Lung (tissue), 12 donors: ENCODE measurements around the gene BBLN. TPM values are rescaled to one million over a fixed set of nuclear protein-coding genes. Genes with fewer than 3 reads are reported as not detected.

ENCODE experiments used
- ATAC-seq: fragments of 200-7000 bp; cut with Tn5 transposase; one replicate; pipeline ENCODE4 v1.9.1; 2020; ENCODE audit warnings: moderate number of reproducible peaks; ENCODE audit not compliant: insufficient read depth, low FRiP score
- DNase-seq, 3 donors: peaks; one replicate each; pipeline ENCODE4 v3.0.0-alpha.2; 2013 to 2017
- H3K27ac ChIP-seq, 2 donors: one replicate each; pipeline ENCODE4 v1.5.1; 2013; ENCODE audit warnings: mild to moderate bottlenecking in 2 of 2, moderate library complexity in 2 of 2, control low read depth in 1 of 2, inconsistent platforms in 1 of 2, low read depth in 1 of 2, low read length in 1 of 2
- H3K27me3 ChIP-seq, 3 donors: one replicate each; pipeline ENCODE4 v1.5.1; 2013; ENCODE audit warnings: low read length in 2 of 3; ENCODE audit not compliant: control insufficient read depth in 3 of 3, insufficient read depth in 3 of 3
- H3K36me3 ChIP-seq, 4 donors: one replicate each; pipeline ENCODE4 v1.5.1; 2013; ENCODE audit warnings: low read length in 4 of 4, mild to moderate bottlenecking in 1 of 4, moderate library complexity in 1 of 4; ENCODE audit not compliant: control insufficient read depth in 4 of 4, insufficient read depth in 4 of 4
- H3K4me1 ChIP-seq, 5 donors: one replicate each; pipeline ENCODE4 v1.5.1; 2013; ENCODE audit warnings: low read length in 5 of 5, mild to moderate bottlenecking in 2 of 5, moderate library complexity in 1 of 5; ENCODE audit not compliant: control insufficient read depth in 5 of 5, insufficient read depth in 5 of 5
- H3K4me3 ChIP-seq: one replicate; pipeline ENCODE4 v1.5.1; 2013; ENCODE audit warnings: mild to moderate bottlenecking, control low read depth, moderate library complexity
- H3K9ac ChIP-seq, 2 donors: one replicate each; pipeline ENCODE4 v1.5.1; 2013; ENCODE audit warnings: low read length in 2 of 2, control low read depth in 1 of 2; ENCODE audit not compliant: insufficient read depth in 1 of 2
- H3K9me3 ChIP-seq, 4 donors: one replicate each; pipeline ENCODE4 v1.5.1; 2013; ENCODE audit warnings: low read length in 3 of 4, mild to moderate bottlenecking in 1 of 4, moderate library complexity in 1 of 4; ENCODE audit not compliant: control insufficient read depth in 4 of 4, insufficient read depth in 3 of 4
- WGBS, 2 donors: extraction: QIAGEN DNeasy Blood & Tissue Kit; methylation state at CpG; one replicate each; pipeline ENCODE4 v1.1.7; 2013; 5-methylcytosine and 5-hydroxymethylcytosine counted together
- polyA plus RNA-seq, 2 donors: library from polyadenylated mRNA; stranded (reverse); fragments of 200-250 nt; gene quantifications; one replicate each; pipeline ENCODE4 v1.2.1, GENCODE V29; 2013
- total RNA-seq, 2 donors: library from RNA; depleted of rRNA in 1 of 2; stranded (reverse); fragments of >200 nt in 1 of 2; gene quantifications; one replicate each; pipeline ENCODE4 v1.2.1, GENCODE V29; 2014 to 2021
- TF ChIP-seq, protein P1 (sequence below): IDR thresholded peaks from 2 replicates; pipeline ENCODE4 v1.5.1; 2012; ENCODE audit warnings: mild to moderate bottlenecking; ENCODE audit errors: control extremely low read depth, extremely low read depth
- donor health status: control.
- donor health status: control.
- donor health status: Bipolar disorder and iron deficiency.
- donor health status: healthy.
- donor health status: DM: yes; HTN: yes; CAD: no.

BBLN gene
- total and polyA plus RNA-seq, 4 donors, result 19.2 to 138 (median 61.6) TPM

DNA sequence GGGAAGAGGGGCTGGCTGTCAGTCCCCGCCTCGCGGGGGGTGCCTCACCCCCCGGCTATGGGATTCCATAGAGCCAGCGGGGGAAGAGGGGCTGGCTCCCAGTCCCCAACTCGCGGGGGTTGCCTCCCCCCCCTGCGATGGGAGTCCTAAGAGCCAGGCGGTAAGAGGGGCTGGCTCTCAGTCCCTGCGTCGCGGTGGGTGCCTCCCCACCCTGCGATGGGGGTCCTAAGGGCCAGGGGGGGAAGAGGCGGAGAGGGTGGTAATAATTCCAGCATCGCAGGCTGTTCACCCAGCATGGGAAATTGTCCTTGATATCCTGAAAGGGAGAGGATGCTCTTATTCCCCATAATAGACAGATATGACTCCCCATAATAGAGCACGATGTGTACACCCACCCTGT is 20.4 kb upstream of the BBLN start:
- Histone ChIP-seq H3K36me3 (no peaks in the 10 kb centered on the region), H3K4me3 (no peak overlapping the region), H3K27ac (no peak overlapping the region), H3K9me3 (no peaks in the 10 kb centered on the region), H3K4me1 (peaks cover 0 to 5% (median 0%) of the 10 kb centered on the region in 5 donors), H3K9ac (no peak overlapping the region), H3K27me3 (no peaks in the 10 kb centered on the region)
- TF ChIP-seq, protein P1, sequence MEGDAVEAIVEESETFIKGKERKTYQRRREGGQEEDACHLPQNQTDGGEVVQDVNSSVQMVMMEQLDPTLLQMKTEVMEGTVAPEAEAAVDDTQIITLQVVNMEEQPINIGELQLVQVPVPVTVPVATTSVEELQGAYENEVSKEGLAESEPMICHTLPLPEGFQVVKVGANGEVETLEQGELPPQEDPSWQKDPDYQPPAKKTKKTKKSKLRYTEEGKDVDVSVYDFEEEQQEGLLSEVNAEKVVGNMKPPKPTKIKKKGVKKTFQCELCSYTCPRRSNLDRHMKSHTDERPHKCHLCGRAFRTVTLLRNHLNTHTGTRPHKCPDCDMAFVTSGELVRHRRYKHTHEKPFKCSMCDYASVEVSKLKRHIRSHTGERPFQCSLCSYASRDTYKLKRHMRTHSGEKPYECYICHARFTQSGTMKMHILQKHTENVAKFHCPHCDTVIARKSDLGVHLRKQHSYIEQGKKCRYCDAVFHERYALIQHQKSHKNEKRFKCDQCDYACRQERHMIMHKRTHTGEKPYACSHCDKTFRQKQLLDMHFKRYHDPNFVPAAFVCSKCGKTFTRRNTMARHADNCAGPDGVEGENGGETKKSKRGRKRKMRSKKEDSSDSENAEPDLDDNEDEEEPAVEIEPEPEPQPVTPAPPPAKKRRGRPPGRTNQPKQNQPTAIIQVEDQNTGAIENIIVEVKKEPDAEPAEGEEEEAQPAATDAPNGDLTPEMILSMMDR, result no peak
- DNase-seq, result peak in 1 of 3 donors; percentile 81
- no peak for ATAC-seq
- 67 to 79% methylated on average over 8 to 9 of the region's 16 CpGs for WGBS, 2 donors

DNA sequence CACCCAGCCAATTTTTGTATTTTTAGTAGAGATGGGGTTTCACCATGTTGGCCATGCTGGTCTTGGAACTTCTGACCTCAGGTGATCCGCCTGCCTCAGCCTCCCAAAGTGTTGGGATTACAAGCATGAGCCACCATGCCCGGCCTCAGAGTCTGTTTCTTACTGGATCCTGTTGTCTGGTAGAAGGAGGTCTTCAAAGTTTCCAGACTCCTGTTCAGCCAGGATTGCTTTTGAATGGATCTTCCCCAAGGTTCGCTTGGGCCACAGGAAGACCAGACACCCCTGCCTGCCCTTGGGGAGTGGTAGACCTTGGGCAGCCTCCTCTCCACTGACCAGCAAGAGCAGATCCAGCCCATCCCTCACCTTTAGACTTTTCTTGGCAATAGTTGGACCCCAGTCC is 18.5 kb upstream of the BBLN start:
- ATAC-seq, result no peak
- Histone ChIP-seq H3K27me3 (no peaks in the 10 kb centered on the region), H3K9ac (no peak overlapping the region), H3K4me1 (peaks cover 0 to 16% (median 0%) of the 10 kb centered on the region in 5 donors), H3K36me3 (no peaks in the 10 kb centered on the region), H3K27ac (no peak overlapping the region), H3K9me3 (no peaks in the 10 kb centered on the region), H3K4me3 (no peak overlapping the region)
- DNase-seq, result no peak
- TF ChIP-seq, protein P1, result no peak
- WGBS, 2 donors, result 97 to 100% methylated on average over 3 of the region's 3 CpGs

DNA sequence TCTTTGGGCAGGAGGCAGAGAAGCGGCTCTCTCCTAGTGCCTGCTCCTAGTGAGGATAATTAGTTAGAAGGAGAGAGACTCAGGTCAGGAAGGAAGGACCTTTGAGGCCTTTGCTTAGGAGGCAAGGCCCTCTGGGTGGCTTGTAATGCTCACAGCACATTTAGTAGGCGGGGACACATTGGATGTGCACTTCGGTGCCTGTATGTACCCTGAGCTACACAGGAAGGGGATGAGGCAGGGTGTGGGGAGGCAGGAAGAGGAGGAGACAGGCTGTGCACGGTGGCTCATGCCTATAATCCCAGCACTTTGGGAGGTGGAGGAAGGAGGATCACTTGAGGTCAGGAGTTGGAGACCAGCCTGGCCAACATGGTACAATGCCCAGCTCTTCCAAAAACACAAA is 18.0 kb upstream of the BBLN start:
- no peak overlapping the region for H3K4me3 ChIP-seq
- 59 to 62% methylated on average over 4 of the region's 4 CpGs for WGBS, 2 donors
- TF ChIP-seq, protein P1, result no peak
- no peak overlapping the region for H3K27ac ChIP-seq
- H3K9me3 ChIP-seq, result no peaks in the 10 kb centered on the region
- no peak for DNase-seq
- no peaks in the 10 kb centered on the region for H3K36me3 ChIP-seq
- no peak overlapping the region for H3K9ac ChIP-seq
- H3K27me3 ChIP-seq, result no peaks in the 10 kb centered on the region
- no peak for ATAC-seq
- H3K4me1 ChIP-seq, result peaks cover 0 to 16% (median 0%) of the 10 kb centered on the region in 5 donors

DNA sequence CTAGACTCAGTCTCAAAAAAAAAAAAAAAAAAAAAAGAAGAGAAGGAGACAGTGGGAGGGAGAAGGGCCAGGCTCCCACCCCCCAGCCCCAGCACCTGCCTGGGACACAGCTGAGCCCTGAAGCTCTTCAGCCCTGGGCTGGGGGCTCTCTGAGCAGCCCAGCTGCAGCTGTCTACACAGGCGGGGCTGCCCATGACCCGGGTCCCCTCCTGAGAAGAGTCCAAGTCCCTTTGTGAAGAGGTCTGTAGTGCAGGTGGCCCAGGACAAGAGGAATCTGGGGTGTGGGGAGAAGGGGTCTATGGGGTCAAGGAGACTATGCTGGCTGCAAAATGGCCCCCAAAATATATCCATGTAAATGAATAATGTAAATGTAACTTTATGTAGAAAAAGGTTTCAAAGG is 17.5 kb upstream of the BBLN start:
- H3K36me3 ChIP-seq, result no peaks in the 10 kb centered on the region
- H3K27me3 ChIP-seq, result no peaks in the 10 kb centered on the region
- no peak overlapping the region for H3K4me3 ChIP-seq
- no peak overlapping the region for H3K9ac ChIP-seq
- no peak for ATAC-seq
- H3K9me3 ChIP-seq, result no peaks in the 10 kb centered on the region
- no peak for DNase-seq
- peaks cover 0 to 16% (median 0%) of the 10 kb centered on the region in 5 donors for H3K4me1 ChIP-seq
- H3K27ac ChIP-seq, result no peak overlapping the region
- 83 to 89% methylated on average over 1 to 2 of the region's 2 CpGs for WGBS, 2 donors
- TF ChIP-seq, protein P1, result no peak
